ENCODE results near the gene RIN1. TPM values are rescaled to one million over a fixed set of nuclear protein-coding genes. Genes with fewer than 3 reads are reported as not detected.

Gene RIN1
- total and polyA plus RNA-seq, 2 experiments from 2014 or later = 2.5 to 8.2 TPM

- Histone ChIP-seq H3F3A (replicated peaks; ENCODE audit: low read depth) (peaks cover 16% of the 10 kb centered on the region; the same call in 1 of the 2 replicates), H3K4me2 (peak overlapping the region; percentile 89), H4K20me1 (replicated peaks; ENCODE audit: insufficient read depth) (no peaks in the 10 kb centered on the region), H3K9me2 (ENCODE audit: insufficient read depth) (no peaks in the 10 kb centered on the region), H3K36me3 (ENCODE audit: insufficient read depth) (no peaks in the 10 kb centered on the region), H3K27ac (ENCODE audit: low read depth) (no peak overlapping the region), H3K4me3 (peak overlapping the region; percentile 80; the same call in 1 of the 2 replicates), H3K4me1 (ENCODE audit: insufficient read depth) (peaks cover 32% of the 10 kb centered on the region), H2AFZ (no peak overlapping the region), H3K79me2 (replicated peaks; ENCODE audit: insufficient read depth) (no peaks in the 10 kb centered on the region), H3K27me3 (ENCODE audit: insufficient read depth) (no peaks in the 10 kb centered on the region)
- Mint-ChIP-seq H3K4me1 (peaks cover 43% of the 10 kb centered on the region), H3K36me3 (ENCODE audit: low read depth) (peaks cover 11% of the 10 kb centered on the region; the same call in 2 of the 3 replicates), H3K27me3 (ENCODE audit: insufficient read depth, low read depth, poor library complexity) (peaks cover 21% of the 10 kb centered on the region), H3K4me3 (peak overlapping the region; percentile 81), H3K9me3 (peaks cover 8% of the 10 kb centered on the region), H3K27ac (peak overlapping the region; percentile 74)
- ATAC-seq = no peak
- DNase-seq (ENCODE audit: low spot score) = no peak
- no peak for TF ChIP-seq STAT1 (IDR thresholded peaks at IDR 0.05; ENCODE audit: unreplicated experiment)
Observed at GRCh38 chr11:66314186-66314501, 22.1 kb downstream of the RIN1 start.

- Histone ChIP-seq H2AFZ (peak overlapping the region; percentile 89), H3K4me3 (peak overlapping the region; percentile 80), H4K20me1 (replicated peaks; ENCODE audit: insufficient read depth) (no peaks in the 10 kb centered on the region), H3K4me1 (ENCODE audit: insufficient read depth) (peaks cover 29% of the 10 kb centered on the region), H3K4me2 (peak overlapping the region; percentile 89), H3F3A (replicated peaks; ENCODE audit: low read depth) (peaks cover 13% of the 10 kb centered on the region; the same call in 1 of the 2 replicates), H3K27ac (ENCODE audit: low read depth) (peak overlapping the region; percentile 97), H3K79me2 (replicated peaks; ENCODE audit: insufficient read depth) (no peaks in the 10 kb centered on the region), H3K36me3 (ENCODE audit: insufficient read depth) (no peaks in the 10 kb centered on the region), H3K27me3 (ENCODE audit: insufficient read depth) (no peaks in the 10 kb centered on the region), H3K9me2 (ENCODE audit: insufficient read depth) (no peaks in the 10 kb centered on the region)
- Mint-ChIP-seq H3K9me3 (peaks cover 2% of the 10 kb centered on the region; the same call in 2 of the 3 replicates), H3K27me3 (ENCODE audit: insufficient read depth, low read depth, poor library complexity) (peaks cover 16% of the 10 kb centered on the region), H3K27ac (peak overlapping the region; percentile 82), H3K36me3 (ENCODE audit: low read depth) (peaks cover 5% of the 10 kb centered on the region; the same call in 2 of the 3 replicates), H3K4me3 (peak overlapping the region; percentile 81), H3K4me1 (peaks cover 37% of the 10 kb centered on the region)
- peak; percentile 48 to 71 for TF ChIP-seq CTCF (conservative IDR thresholded peaks at IDR 0.05; ENCODE audit: low read depth in 2 of 2)
- TF ChIP-seq REST (IDR thresholded peaks at IDR 0.05; ENCODE audit: unreplicated experiment) = no peak
- DNase-seq (ENCODE audit: low spot score) (peak; percentile 82), ATAC-seq (peak; percentile 12)
Observed at GRCh38 chr11:66313321-66314185, 22.7 kb downstream of the RIN1 start.
